IPS DF 6.9 (cell line): ENCODE results near the gene TFAP2B.
A peak's percentile ranks its signal among the peaks of the same experiment; 100 is the strongest.

Experiments
- DNase-seq: peaks from one replicate; pipeline ENCODE4 v3.0.0-alpha.2; 2013; ENCODE audit warnings: low read depth, low spot score
- H3K27ac ChIP-seq: one replicate; pipeline ENCODE4 v1.5.1; 2013; ENCODE audit warnings: low read length, control low read depth
- H3K27me3 ChIP-seq: 2 replicates; pipeline ENCODE4 v1.6.1; 2013; ENCODE audit warnings: mild to moderate bottlenecking, low read length; ENCODE audit not compliant: control insufficient read depth, insufficient read depth
- H3K36me3 ChIP-seq: 2 replicates; pipeline ENCODE4 v1.6.1; 2013; ENCODE audit warnings: low read length; ENCODE audit not compliant: control insufficient read depth, insufficient read depth
- H3K4me1 ChIP-seq: 2 replicates; pipeline ENCODE4 v1.6.1; 2013; ENCODE audit warnings: low read length; ENCODE audit not compliant: control insufficient read depth, insufficient read depth
- H3K4me3 ChIP-seq: 2 replicates; pipeline ENCODE4 v1.5.1; 2013; ENCODE audit warnings: mild to moderate bottlenecking, low read length
- H3K9me3 ChIP-seq: 2 replicates; pipeline ENCODE4 v1.6.1; 2013; ENCODE audit warnings: low read length, inconsistent platforms; ENCODE audit not compliant: control insufficient read depth, insufficient read depth
- WGBS: extraction: QIAGEN DNeasy Blood & Tissue Kit; methylation state at CpG from one replicate; pipeline ENCODE4 v1.1.7; 2013; ENCODE audit warnings: mixed read lengths, missing lambda C conversion rate; ENCODE audit not compliant: insufficient read length, insufficient coverage; 5-methylcytosine and 5-hydroxymethylcytosine counted together

The TFAP2B gene

GRCh38 chr6:50816947-50817645 lies 1.6 kb upstream of the TFAP2B start:
- no peak overlapping the region for H3K4me3 ChIP-seq
- H3K27me3 ChIP-seq: peaks cover 47% of the 10 kb centered on the region
- WGBS: 100% methylated on average over 1 of the region's 15 CpGs
- peaks cover 1% of the 10 kb centered on the region; the same call in 1 of the 2 replicates for H3K4me1 ChIP-seq
- DNase-seq: no peak
- no peak overlapping the region for H3K27ac ChIP-seq
- H3K9me3 ChIP-seq: no peaks in the 10 kb centered on the region
- H3K36me3 ChIP-seq: no peaks in the 10 kb centered on the region

DNA sequence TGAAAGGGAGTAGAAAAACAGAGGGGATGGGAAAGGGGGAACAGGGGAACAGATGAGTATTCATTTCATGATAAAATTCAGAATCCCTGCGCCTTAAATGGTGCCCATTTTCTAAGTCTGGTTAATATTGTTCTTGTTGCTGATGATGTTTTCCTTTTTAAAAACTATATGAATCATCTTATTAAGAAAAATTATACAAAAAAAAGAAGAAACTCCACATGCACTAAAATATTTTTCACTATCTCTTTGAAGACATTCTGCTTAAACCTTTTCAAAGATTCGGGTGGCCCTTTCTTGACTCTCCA lies 1.1 kb upstream of the TFAP2B start:
- no peaks in the 10 kb centered on the region for H3K36me3 ChIP-seq
- peaks cover 52% of the 10 kb centered on the region for H3K27me3 ChIP-seq
- no peak for DNase-seq
- no CpG with 5 or more reads among the region's 2 CpGs for WGBS
- H3K4me3 ChIP-seq: no peak overlapping the region
- no peaks in the 10 kb centered on the region for H3K9me3 ChIP-seq
- H3K27ac ChIP-seq: no peak overlapping the region
- H3K4me1 ChIP-seq: peaks cover 1% of the 10 kb centered on the region; the same call in 1 of the 2 replicates

DNA sequence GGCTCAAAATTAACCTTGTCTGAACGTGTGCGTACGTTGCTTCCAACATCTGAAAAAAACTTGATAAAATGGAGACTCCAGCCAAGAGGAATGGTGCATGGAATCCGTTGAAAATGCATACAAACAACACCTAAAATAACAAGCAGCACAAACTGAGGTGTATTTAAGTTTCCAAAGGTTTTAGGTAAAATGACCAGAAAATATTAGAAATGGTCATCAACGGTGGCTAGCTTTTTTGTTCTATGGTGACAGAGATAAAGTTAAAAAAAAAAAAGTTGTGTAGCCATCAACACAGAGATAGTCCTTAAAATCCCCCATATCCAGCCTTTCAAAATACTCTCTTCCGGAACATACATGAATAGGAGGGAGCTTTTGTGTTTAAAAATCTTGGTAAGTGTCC lies 651 bp upstream of the TFAP2B start:
- H3K4me3 ChIP-seq: no peak overlapping the region
- no CpG with 5 or more reads among the region's 6 CpGs for WGBS
- no peaks in the 10 kb centered on the region for H3K9me3 ChIP-seq
- H3K27ac ChIP-seq: no peak overlapping the region
- H3K4me1 ChIP-seq: peaks cover 1% of the 10 kb centered on the region; the same call in 1 of the 2 replicates
- DNase-seq: no peak
- no peaks in the 10 kb centered on the region for H3K36me3 ChIP-seq
- peaks cover 56% of the 10 kb centered on the region for H3K27me3 ChIP-seq

DNA sequence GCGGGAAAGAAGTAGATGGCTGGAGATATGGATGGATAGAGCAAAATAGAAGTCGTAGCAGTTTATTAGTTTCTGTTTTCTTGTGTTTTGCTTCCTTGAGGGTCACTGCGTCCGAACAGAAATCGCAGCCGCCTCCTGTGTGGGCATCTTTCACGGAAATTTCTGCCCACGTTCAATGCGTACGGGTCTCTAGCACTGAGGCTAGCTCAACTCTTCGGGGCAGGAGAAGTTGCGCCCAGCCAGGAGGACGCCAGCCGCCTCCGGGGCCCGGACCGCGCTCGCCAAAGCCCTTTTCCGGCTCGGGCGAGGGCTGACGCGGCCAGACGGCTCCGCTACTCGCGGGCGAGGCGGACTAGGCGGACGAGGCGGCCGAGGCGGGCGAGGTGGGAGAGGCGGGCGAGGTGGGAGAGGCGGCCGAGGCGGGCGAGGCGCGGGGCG lies 814 bp downstream of the TFAP2B start:
- Histone ChIP-seq H3K4me1 (peaks cover 10% of the 10 kb centered on the region), H3K27ac (no peak overlapping the region), H3K27me3 (peaks cover 67% of the 10 kb centered on the region), H3K4me3 (peak overlapping the region; percentile 2; the same call in 1 of the 2 replicates), H3K9me3 (no peaks in the 10 kb centered on the region), H3K36me3 (no peaks in the 10 kb centered on the region)
- WGBS: no CpG with 5 or more reads among the region's 45 CpGs
- DNase-seq: no peak

- no peak for DNase-seq
- no peaks in the 10 kb centered on the region for H3K36me3 ChIP-seq
- H3K4me3 ChIP-seq: peak overlapping the region; percentile 8; the same call in 1 of the 2 replicates
- H3K27me3 ChIP-seq: peaks cover 67% of the 10 kb centered on the region
- H3K27ac ChIP-seq: no peak overlapping the region
- WGBS: 100% methylated on average over 2 of the region's 58 CpGs
- H3K9me3 ChIP-seq: no peaks in the 10 kb centered on the region
- peaks cover 10% of the 10 kb centered on the region for H3K4me1 ChIP-seq
Measured at GRCh38 chr6:50819904-50820868, 1.5 kb downstream of the TFAP2B start.

GRCh38 chr6:50820869-50821264 lies 2.2 kb downstream of the TFAP2B start:
- Histone ChIP-seq H3K27ac (no peak overlapping the region), H3K36me3 (no peaks in the 10 kb centered on the region), H3K4me3 (no peak overlapping the region), H3K9me3 (no peaks in the 10 kb centered on the region), H3K27me3 (peaks cover 72% of the 10 kb centered on the region), H3K4me1 (peaks cover 10% of the 10 kb centered on the region)
- DNase-seq: no peak
- no CpG with 5 or more reads among the region's 5 CpGs for WGBS

DNA sequence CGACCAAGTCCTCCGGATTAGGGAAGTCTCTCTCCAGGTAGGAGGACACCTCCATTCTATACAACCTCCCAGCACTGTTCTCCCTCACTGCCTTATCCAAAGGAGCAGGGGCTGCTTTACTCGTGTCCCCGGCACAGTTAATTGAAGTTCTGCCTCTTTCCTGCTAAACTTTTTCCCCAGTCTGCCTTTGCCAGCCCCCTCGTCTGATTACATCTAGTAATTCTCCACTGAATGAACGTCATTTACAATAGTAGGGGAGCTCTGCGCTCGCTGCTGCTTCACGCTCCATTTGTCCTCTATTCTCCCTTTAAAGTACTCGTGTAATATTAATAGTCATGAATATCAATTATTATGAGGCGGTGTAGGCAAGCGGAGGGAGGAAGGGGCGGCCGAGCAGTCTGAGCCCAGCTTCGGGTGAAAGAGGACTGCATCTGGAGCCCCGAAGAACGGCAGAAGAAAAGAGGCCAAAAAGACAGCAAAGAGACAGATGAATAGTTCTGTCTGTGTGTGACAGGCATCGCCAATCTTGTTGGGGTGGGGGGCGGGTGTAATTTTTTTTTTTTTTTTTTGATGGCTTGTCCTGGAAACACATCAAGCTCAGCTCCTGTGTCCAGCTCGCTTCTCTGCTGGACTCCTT lies 2.9 kb downstream of the TFAP2B start:
- WGBS: no CpG with 5 or more reads among the region's 20 CpGs
- H3K4me3 ChIP-seq: no peak overlapping the region

DNA sequence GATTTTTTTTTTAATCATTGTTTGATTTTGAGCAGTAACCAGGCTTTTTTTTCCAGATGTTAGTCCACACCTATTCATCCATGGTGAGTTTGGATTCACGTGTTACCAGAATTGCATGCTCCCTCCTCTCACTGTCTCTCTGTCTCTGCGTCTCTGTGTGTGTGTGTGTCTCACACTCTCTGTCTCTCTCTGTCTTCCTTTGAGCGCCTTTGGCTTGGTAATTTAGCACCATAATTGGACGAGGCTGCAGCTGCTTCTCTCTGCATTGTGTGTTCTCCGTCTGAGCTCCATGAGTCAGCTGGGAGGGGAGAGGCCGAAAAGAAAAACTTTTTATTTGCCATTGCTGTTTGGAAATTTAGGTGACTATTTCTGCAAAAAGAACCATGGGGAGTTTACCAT lies 3.4 kb downstream of the TFAP2B start:
- DNase-seq: no peak
- H3K36me3 ChIP-seq: no peaks in the 10 kb centered on the region
- peaks cover 10% of the 10 kb centered on the region for H3K4me1 ChIP-seq
- no peak overlapping the region for H3K27ac ChIP-seq
- peaks cover 81% of the 10 kb centered on the region for H3K27me3 ChIP-seq
- H3K9me3 ChIP-seq: no peaks in the 10 kb centered on the region
- no CpG with 5 or more reads among the region's 6 CpGs for WGBS
- no peak overlapping the region for H3K4me3 ChIP-seq

More for the DNA sequence above, 2.9 kb downstream of the TFAP2B start:
- H3K9me3 ChIP-seq: no peaks in the 10 kb centered on the region
- peaks cover 10% of the 10 kb centered on the region for H3K4me1 ChIP-seq
- no peaks in the 10 kb centered on the region for H3K36me3 ChIP-seq
- peaks cover 79% of the 10 kb centered on the region for H3K27me3 ChIP-seq
- H3K27ac ChIP-seq: no peak overlapping the region
- no peak for DNase-seq

DNA sequence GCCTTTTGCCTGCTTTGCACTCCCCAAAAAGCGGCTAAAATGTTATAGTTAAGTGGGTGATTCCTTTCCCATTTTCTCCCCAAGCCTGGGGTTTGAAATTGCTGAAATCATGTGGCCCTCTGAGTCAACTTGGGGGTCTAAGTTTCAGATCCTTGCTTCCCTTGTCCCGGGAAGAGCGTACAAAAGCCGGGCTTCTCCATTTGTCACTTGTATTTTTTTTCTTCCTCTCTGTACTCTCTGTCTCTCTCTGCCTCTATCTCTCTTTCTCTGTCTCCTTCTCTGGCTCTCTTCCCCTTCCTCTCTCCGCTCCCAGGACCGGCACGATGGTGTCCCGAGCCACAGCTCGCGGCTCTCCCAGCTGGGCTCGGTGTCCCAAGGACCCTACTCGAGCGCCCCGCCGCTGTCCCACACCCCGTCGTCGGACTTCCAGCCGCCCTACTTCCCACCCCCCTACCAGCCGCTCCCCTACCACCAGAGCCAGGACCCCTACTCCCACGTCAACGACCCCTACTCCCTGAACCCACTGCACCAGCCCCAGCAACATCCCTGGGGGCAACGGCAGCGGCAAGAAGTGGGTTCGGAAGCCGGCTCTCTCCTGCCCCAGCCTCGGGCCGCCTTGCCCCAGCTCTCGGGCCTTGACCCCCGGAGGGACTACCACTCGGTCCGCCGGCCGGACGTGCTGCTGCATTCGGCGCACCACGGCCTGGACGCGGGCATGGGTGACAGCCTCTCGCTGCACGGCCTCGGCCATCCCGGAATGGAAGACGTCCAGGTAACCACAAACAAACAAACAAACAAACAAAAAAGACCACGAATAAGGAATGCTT lies 4.6 kb downstream of the TFAP2B start:
- Histone ChIP-seq H3K4me1 (peaks cover 10% of the 10 kb centered on the region), H3K9me3 (no peaks in the 10 kb centered on the region), H3K36me3 (no peaks in the 10 kb centered on the region), H3K27me3 (peaks cover 83% of the 10 kb centered on the region), H3K4me3 (no peak overlapping the region), H3K27ac (no peak overlapping the region)
- DNase-seq: no peak
- no CpG with 5 or more reads among the region's 46 CpGs for WGBS

DNA sequence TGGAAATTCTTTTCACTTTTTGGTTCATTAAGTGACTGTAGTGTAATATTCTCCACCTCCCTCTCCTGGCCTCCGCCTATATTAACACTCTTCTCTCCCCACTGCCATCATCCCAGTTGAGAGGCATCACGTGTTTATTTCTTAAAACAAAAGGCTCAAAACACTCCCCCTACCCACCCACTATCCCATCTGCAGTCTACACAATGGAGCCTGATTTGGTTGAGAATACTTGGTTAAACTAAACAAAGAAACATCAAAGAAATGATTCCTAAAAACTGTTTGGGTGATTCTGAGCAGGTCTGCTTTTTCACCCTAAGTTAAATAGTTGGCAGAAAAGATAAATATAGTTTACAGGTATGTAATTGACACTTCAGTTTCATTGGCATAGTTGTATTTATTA lies 5.9 kb downstream of the TFAP2B start:
- H3K27ac ChIP-seq: no peak overlapping the region

More for the DNA sequence above, 5.9 kb downstream of the TFAP2B start:
- no peak for DNase-seq
- H3K9me3 ChIP-seq: no peaks in the 10 kb centered on the region
- peaks cover 10% of the 10 kb centered on the region for H3K4me1 ChIP-seq
- no peaks in the 10 kb centered on the region for H3K36me3 ChIP-seq
- no peak overlapping the region for H3K4me3 ChIP-seq
- H3K27me3 ChIP-seq: peaks cover 75% of the 10 kb centered on the region
- WGBS: no CpG with 5 or more reads among the region's 2 CpGs
